ENCODE measurements around the gene MICU1. TPM values are rescaled to one million over a fixed set of nuclear protein-coding genes. Genes with fewer than 3 reads are reported as not detected.
"Not testable (repeated sequence)": the region's sequence is repeated elsewhere in the genome, so short reads cannot be mapped to it uniquely, and the experiment has no call there.

Gene MICU1
- 29.6 and 40.1 TPM in 2 replicates for total RNA-seq

- peak; percentile 74 for DNase-seq (ENCODE audit: low read depth, low spot score)
Measured at GRCh38 chr10:72625608-72626443, at the start of gene MICU1. TSS of gene MICU1 (minus strand) at chr10:72626079. CDS start at chr10:72566793, 59,286 bp downstream.

GRCh38 chr10:72674174-72674573, 48.3 kb upstream of the MICU1 start:
- not testable (repeated sequence) for DNase-seq (ENCODE audit: low read depth, low spot score)

- DNase-seq (ENCODE audit: low read depth, low spot score): no peak
Measured at GRCh38 chr10:72673280-72673679, 47.4 kb upstream of the MICU1 start.

GRCh38 chr10:72667207-72667864, 41.5 kb upstream of the MICU1 start:
- no peak for DNase-seq (ENCODE audit: low read depth, low spot score)

GRCh38 chr10:72665925-72666324, 40.0 kb upstream of the MICU1 start:
- no peak for DNase-seq (ENCODE audit: low read depth, low spot score)

GRCh38 chr10:72663971-72664370, 38.1 kb upstream of the MICU1 start:
- DNase-seq (ENCODE audit: low read depth, low spot score): no peak

GRCh38 chr10:72661431-72661830, 35.6 kb upstream of the MICU1 start:
- no peak for DNase-seq (ENCODE audit: low read depth, low spot score)

GRCh38 chr10:72660220-72660619, 34.3 kb upstream of the MICU1 start:
- DNase-seq (ENCODE audit: low read depth, low spot score): no peak

- no peak for DNase-seq (ENCODE audit: low read depth, low spot score)
Measured at GRCh38 chr10:72659694-72660093, 33.8 kb upstream of the MICU1 start.

- no peak for DNase-seq (ENCODE audit: low read depth, low spot score)
Measured at GRCh38 chr10:72658696-72659400, 33.0 kb upstream of the MICU1 start.

GRCh38 chr10:72654720-72655119, 28.8 kb upstream of the MICU1 start:
- DNase-seq (ENCODE audit: low read depth, low spot score): no peak

GRCh38 chr10:72653383-72654096, 27.7 kb upstream of the MICU1 start:
- DNase-seq (ENCODE audit: low read depth, low spot score): no peak

- no peak for DNase-seq (ENCODE audit: low read depth, low spot score)
Measured at GRCh38 chr10:72649291-72649690, 23.4 kb upstream of the MICU1 start.

GRCh38 chr10:72648301-72648700, 22.4 kb upstream of the MICU1 start:
- DNase-seq (ENCODE audit: low read depth, low spot score): no peak

- not testable (repeated sequence) for DNase-seq (ENCODE audit: low read depth, low spot score)
Measured at GRCh38 chr10:72646971-72647370, 21.1 kb upstream of the MICU1 start.

GRCh38 chr10:72645263-72645858, 19.5 kb upstream of the MICU1 start:
- DNase-seq (ENCODE audit: low read depth, low spot score): no peak

- DNase-seq (ENCODE audit: low read depth, low spot score): no peak
Measured at GRCh38 chr10:72642318-72642717, 16.4 kb upstream of the MICU1 start.

- DNase-seq (ENCODE audit: low read depth, low spot score): no peak
Measured at GRCh38 chr10:72639441-72639873, 13.6 kb upstream of the MICU1 start.

GRCh38 chr10:72638586-72639440, 12.9 kb upstream of the MICU1 start:
- DNase-seq (ENCODE audit: low read depth, low spot score): no peak

GRCh38 chr10:72637398-72637857, 11.5 kb upstream of the MICU1 start:
- peak; percentile 29 for DNase-seq (ENCODE audit: low read depth, low spot score)

Data from pulmonary artery endothelial cell (primary cell).